CMK (cell line): ENCODE results near the gene LGALS3.
A peak's percentile ranks its signal among the peaks of the same experiment; 100 is the strongest.

ENCODE experiments used
- DNase-seq: peaks from one replicate; pipeline ENCODE4 v3.0.0-alpha.2; 2010; ENCODE audit warnings: low read depth

The LGALS3 gene

GRCh38 chr14:55191203-55192053 is 62.4 kb downstream of the LGALS3 start, which contains the start of gene DLGAP5:
TSS of gene DLGAP5 (minus strand) at chr14:55191585. CDS start at chr14:55189179, 2,406 bp downstream.
- peak; percentile 68 for DNase-seq

GRCh38 chr14:55192054-55192621 is 63.1 kb downstream of the LGALS3 start:
- DNase-seq = no peak

- DNase-seq = no peak
Observed at GRCh38 chr14:55194656-55195355, 65.8 kb downstream of the LGALS3 start.
